Neuronal stem cell (in vitro differentiated cells): ENCODE measurements around the gene QRICH2.
A peak's percentile ranks its signal among the peaks of the same experiment; 100 is the strongest.

Source experiments
- DNase-seq: peaks from one replicate; pipeline ENCODE4 v3.0.0-alpha.2; 2013; ENCODE audit warnings: low spot score
- H2AFZ ChIP-seq: one replicate; pipeline ENCODE4 v1.6.1; 2013; ENCODE audit warnings: mild to moderate bottlenecking, low read length, inconsistent platforms
- H2AK5ac ChIP-seq: 2 replicates; pipeline ENCODE4 v1.6.1; 2013; ENCODE audit warnings: low read depth, mild to moderate bottlenecking, inconsistent platforms, low read length, moderate library complexity, mixed read lengths
- H2BK120ac ChIP-seq: 2 replicates; pipeline ENCODE4 v1.6.1; 2013; ENCODE audit warnings: low read depth, mild to moderate bottlenecking, inconsistent platforms, low read length, moderate library complexity, mixed read lengths
- H2BK12ac ChIP-seq: one replicate; pipeline ENCODE4 v1.6.1; 2013; ENCODE audit warnings: low read length, inconsistent platforms
- H2BK15ac ChIP-seq: 2 replicates; pipeline ENCODE4 v1.6.1; 2013; ENCODE audit warnings: mild to moderate bottlenecking, low read length, inconsistent platforms, mixed read lengths
- H2BK5ac ChIP-seq: one replicate; pipeline ENCODE4 v1.6.1; 2013; ENCODE audit warnings: inconsistent platforms, mild to moderate bottlenecking, low read length, moderate library complexity
- H3K14ac ChIP-seq: one replicate; pipeline ENCODE4 v1.6.1; 2013; ENCODE audit warnings: low read length, inconsistent platforms
- H3K18ac ChIP-seq: 2 replicates; pipeline ENCODE4 v1.6.1; 2013; ENCODE audit warnings: low read length, inconsistent platforms
- H3K23ac ChIP-seq: 2 replicates; pipeline ENCODE4 v1.6.1; 2013; ENCODE audit warnings: low read depth, mild to moderate bottlenecking, mixed read lengths, low read length, inconsistent platforms; ENCODE audit not compliant: poor library complexity
- H3K27ac ChIP-seq: replicated peaks from 3 replicates; pipeline ENCODE4 v1.5.1; 2013; ENCODE audit warnings: low read length, inconsistent platforms
- H3K27me3 ChIP-seq, 3 experiments: 2 replicates each; pipeline ENCODE4 v1.6.1; 2013; ENCODE audit warnings: low read length in 3 of 3, mild to moderate bottlenecking in 2 of 3, inconsistent platforms in 1 of 3, low read depth in 1 of 3, mixed read lengths in 1 of 3, moderate library complexity in 1 of 3; ENCODE audit not compliant: control insufficient read depth in 3 of 3, insufficient read depth in 3 of 3
- H3K36me3 ChIP-seq, 2 donors: replicated peaks in 1 of 2; 2 replicates each; pipeline ENCODE4 v1.6.1; 2013; ENCODE audit warnings: low read length in 2 of 2; ENCODE audit not compliant: control insufficient read depth in 2 of 2, insufficient read depth in 2 of 2
- H3K4ac ChIP-seq: 2 replicates; pipeline ENCODE4 v1.6.1; 2013; ENCODE audit warnings: inconsistent platforms, mild to moderate bottlenecking, low read length, moderate library complexity
- H3K4me1 ChIP-seq, 2 donors: 1 replicate in 1 of 2; 2 replicates in 1 of 2; pipeline ENCODE4 v1.6.1; 2013; ENCODE audit warnings: low read length in 2 of 2, low read depth in 1 of 2; ENCODE audit not compliant: control insufficient read depth in 2 of 2, insufficient read depth in 1 of 2
- H3K4me2 ChIP-seq: one replicate; pipeline ENCODE4 v1.6.1; 2013; ENCODE audit warnings: mild to moderate bottlenecking, low read length, inconsistent platforms; ENCODE audit not compliant: insufficient read depth, poor library complexity, severe bottlenecking
- H3K4me3 ChIP-seq, 2 donors: 2 replicates each; pipeline ENCODE4 v1.5.1; 2013; ENCODE audit warnings: low read length in 2 of 2, mild to moderate bottlenecking in 2 of 2, inconsistent platforms in 1 of 2, moderate library complexity in 1 of 2
- H3K79me1 ChIP-seq: one replicate; pipeline ENCODE4 v1.6.1; 2013; ENCODE audit warnings: low read depth, mild to moderate bottlenecking, inconsistent platforms, low read length, moderate library complexity
- H3K9ac ChIP-seq: one replicate; pipeline ENCODE4 v1.6.1; 2013; ENCODE audit warnings: mild to moderate bottlenecking, low read depth, low read length, inconsistent platforms; ENCODE audit not compliant: poor library complexity
- H3K9me3 ChIP-seq, 2 donors: replicated peaks in 1 of 2; 2 replicates each; pipeline versions ENCODE3 to v1.6.1; 2013; ENCODE audit warnings: low read length in 2 of 2, mild to moderate bottlenecking in 2 of 2, inconsistent platforms in 1 of 2, low read depth in 1 of 2, mixed read lengths in 1 of 2, moderate library complexity in 1 of 2; ENCODE audit not compliant: control insufficient read depth in 2 of 2, insufficient read depth in 1 of 2
- H4K8ac ChIP-seq: one replicate; pipeline ENCODE4 v1.6.1; 2013; ENCODE audit warnings: low read depth, mild to moderate bottlenecking, inconsistent platforms, low read length, moderate library complexity
- H4K91ac ChIP-seq: one replicate; pipeline ENCODE4 v1.6.1; 2013; ENCODE audit warnings: low read length, low read depth, mild to moderate bottlenecking, inconsistent platforms; ENCODE audit not compliant: poor library complexity
- whole genome bisulfite sequencing, 2 donors: extraction: QIAGEN DNeasy Blood & Tissue Kit; methylation state at CpG; one replicate each; pipeline ENCODE4 v1.1.7; 2013; ENCODE audit warnings: missing lambda C conversion rate in 2 of 2, mixed read lengths in 1 of 2; ENCODE audit not compliant: insufficient read length in 2 of 2, insufficient replicate concordance in 1 of 2; ENCODE audit errors: extremely low coverage in 2 of 2; 5-methylcytosine and 5-hydroxymethylcytosine counted together

Gene QRICH2

DNA sequence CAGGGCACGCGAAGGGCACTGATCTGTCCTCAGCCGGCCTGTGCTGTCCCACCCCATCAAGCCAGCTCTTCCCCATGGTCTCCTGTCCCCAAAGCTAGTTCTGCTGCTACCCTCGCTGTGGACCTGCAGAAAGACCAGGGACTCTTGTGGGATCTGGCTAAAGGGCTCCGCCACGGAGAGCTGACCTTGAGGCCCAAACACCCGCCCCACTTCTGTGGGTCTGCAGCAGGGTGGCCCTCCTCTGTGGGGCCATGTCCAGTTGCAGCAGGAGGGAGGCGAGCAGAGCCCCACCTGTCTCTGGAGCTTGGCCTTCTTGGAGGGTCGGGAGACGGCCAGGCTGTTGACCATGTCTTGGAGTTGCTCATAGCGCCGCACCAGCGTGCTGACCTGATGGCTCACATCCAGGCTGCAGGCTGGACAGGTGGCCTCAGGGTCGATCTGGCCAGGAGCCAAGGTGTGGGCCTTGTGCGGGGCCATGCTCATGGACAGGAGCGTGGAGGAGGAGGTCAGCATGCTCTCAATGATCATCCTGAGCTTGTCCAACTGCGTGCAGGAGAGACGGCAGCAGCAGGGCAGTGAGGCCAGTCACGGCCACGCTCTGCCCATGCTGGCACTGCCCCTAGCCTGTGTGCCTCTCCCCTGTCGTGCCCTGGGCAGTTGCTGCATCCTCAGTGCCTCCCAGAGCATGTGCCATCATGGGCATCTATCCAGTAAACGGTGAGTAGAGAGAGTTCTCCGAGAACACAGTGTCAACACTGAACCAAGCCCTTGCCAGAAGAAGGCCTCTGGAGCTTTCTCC lies 26.3 kb downstream of the QRICH2 start:
- no CpG with 5 or more reads among the region's 23 CpGs for WGBS, 2 donors
- Histone ChIP-seq H3K4me1 (peaks cover 0 to 6% of the 10 kb centered on the region in 2 donors), H2BK15ac (peak overlapping the region; percentile 67), H2AK5ac (peak overlapping the region; percentile 63), H3K18ac (no peak overlapping the region), H3K23ac (peak overlapping the region; percentile 44), H3K4me2 (no peak overlapping the region), H2BK120ac (no peak overlapping the region), H3K9me3 (peaks cover 0 to 3% of the 10 kb centered on the region in 2 donors), H3K79me1 (peaks cover 5% of the 10 kb centered on the region), H2BK5ac (no peak overlapping the region), H3K27ac (no peak overlapping the region), H4K91ac (no peak overlapping the region), H3K14ac (no peak overlapping the region), H4K8ac (no peak overlapping the region), H3K4me3 (peak overlapping the region in 1 of 2 donors; percentile 52), H3K4ac (no peak overlapping the region), H3K36me3 (peaks cover 4 to 7% of the 10 kb centered on the region in 2 donors), H2AFZ (no peak overlapping the region), H3K27me3 (no peaks in the 10 kb centered on the region), H3K9ac (no peak overlapping the region), H2BK12ac (no peak overlapping the region)
- no peak for DNase-seq

DNA sequence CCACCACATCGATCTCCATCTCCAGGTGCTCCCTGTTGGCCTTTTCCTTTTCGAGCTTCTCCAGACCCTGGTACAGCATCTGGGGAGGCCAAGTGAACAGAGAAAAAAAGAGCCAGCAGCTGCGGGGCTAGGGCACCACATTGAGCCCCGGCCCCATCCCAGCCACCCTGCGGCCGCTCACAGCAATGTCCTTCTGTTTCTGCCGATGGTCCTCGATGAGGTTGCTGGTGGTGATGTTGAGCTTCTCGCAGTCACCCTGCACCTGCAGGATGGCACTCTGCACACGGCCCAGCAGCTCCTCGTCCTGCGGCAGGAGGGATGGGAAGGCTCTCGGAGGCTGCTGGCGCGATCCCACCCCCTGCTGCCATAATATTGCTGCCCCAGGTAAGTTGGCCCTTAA lies 27.4 kb downstream of the QRICH2 start:
- no peak overlapping the region for H3K4me2 ChIP-seq
- peak overlapping the region; percentile 26 for H2BK15ac ChIP-seq
- H2BK12ac ChIP-seq, result no peak overlapping the region
- no peak overlapping the region for H3K27ac ChIP-seq
- H2AK5ac ChIP-seq, result peak overlapping the region; percentile 97
- H3K9me3 ChIP-seq, result peaks cover 0 to 3% of the 10 kb centered on the region in 2 donors
- WGBS, 2 donors, result no CpG with 5 or more reads among the region's 15 CpGs
- no peak overlapping the region for H3K23ac ChIP-seq
- no peak overlapping the region for H3K14ac ChIP-seq
- H2BK120ac ChIP-seq, result no peak overlapping the region
- H4K8ac ChIP-seq, result no peak overlapping the region
- no peaks in the 10 kb centered on the region for H3K27me3 ChIP-seq
- H3K36me3 ChIP-seq, result peaks cover 4 to 11% of the 10 kb centered on the region in 2 donors
- peak overlapping the region; percentile 75 for H2BK5ac ChIP-seq
- no peak overlapping the region for H2AFZ ChIP-seq
- DNase-seq, result no peak
- no peak overlapping the region for H3K4ac ChIP-seq
- peak overlapping the region in 1 of 2 donors; percentile 50 for H3K4me3 ChIP-seq
- H3K9ac ChIP-seq, result no peak overlapping the region
- H3K18ac ChIP-seq, result no peak overlapping the region
- no peak overlapping the region for H4K91ac ChIP-seq
- peaks cover 5% of the 10 kb centered on the region for H3K79me1 ChIP-seq
- H3K4me1 ChIP-seq, result peaks cover 0 to 6% of the 10 kb centered on the region in 2 donors

DNA sequence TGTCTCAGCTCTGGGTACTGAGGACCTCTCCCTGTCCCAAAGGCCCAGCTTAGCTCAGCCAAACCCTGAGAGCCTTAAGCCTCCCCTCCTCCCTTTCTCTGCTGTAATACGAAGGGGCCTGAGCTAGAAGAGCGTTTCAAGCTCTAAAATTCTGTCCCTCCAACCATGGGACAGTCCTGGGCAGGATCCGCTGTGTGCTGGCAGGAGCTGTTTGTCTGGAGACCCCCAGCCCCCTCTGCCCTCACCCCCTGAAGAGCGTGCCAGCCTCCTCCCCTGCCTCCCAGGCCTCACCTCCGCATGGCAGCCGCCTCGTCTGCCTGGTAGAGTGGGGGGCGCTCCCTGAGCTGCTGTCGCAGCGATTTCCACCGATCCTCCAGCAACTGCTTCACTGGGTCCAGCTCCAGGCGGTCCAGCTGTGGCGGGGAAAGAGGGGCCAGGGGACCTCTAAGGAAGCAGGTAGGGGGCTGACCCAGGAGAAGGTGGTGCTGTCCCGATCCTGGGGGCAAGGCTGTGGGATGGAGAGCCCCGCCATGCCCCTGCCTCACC lies 28.3 kb downstream of the QRICH2 start:
- peak overlapping the region; percentile 5 for H2BK15ac ChIP-seq
- H2AK5ac ChIP-seq, result peak overlapping the region; percentile 97
- H3K4me2 ChIP-seq, result no peak overlapping the region
- no peak for DNase-seq
- H3K9ac ChIP-seq, result peak overlapping the region; percentile 60
- peaks cover 4 to 11% of the 10 kb centered on the region in 2 donors for H3K36me3 ChIP-seq
- H3K4ac ChIP-seq, result no peak overlapping the region
- H3K4me1 ChIP-seq, result peaks cover 0 to 6% of the 10 kb centered on the region in 2 donors
- peak overlapping the region; percentile 55 for H3K23ac ChIP-seq
- no peak overlapping the region for H4K8ac ChIP-seq
- H3K79me1 ChIP-seq, result peaks cover 5% of the 10 kb centered on the region
- H3K9me3 ChIP-seq, result peaks cover 0 to 3% of the 10 kb centered on the region in 2 donors
- H2AFZ ChIP-seq, result no peak overlapping the region
- no peak overlapping the region for H2BK12ac ChIP-seq
- no peak overlapping the region for H4K91ac ChIP-seq
- H3K18ac ChIP-seq, result peak overlapping the region; percentile 28
- no peak overlapping the region for H3K27ac ChIP-seq
- H3K4me3 ChIP-seq, result no peak overlapping the region
- no CpG with 5 or more reads among the region's 15 CpGs for WGBS, 2 donors
- H2BK5ac ChIP-seq, result no peak overlapping the region
- H3K14ac ChIP-seq, result peak overlapping the region; percentile 38
- H3K27me3 ChIP-seq, result no peaks in the 10 kb centered on the region
- no peak overlapping the region for H2BK120ac ChIP-seq
